Measurements from ENCODE around the gene SLC27A5. TPM values are rescaled to one million over a fixed set of nuclear protein-coding genes. Genes with fewer than 3 reads are reported as not detected.
A peak's percentile ranks its signal among the peaks of the same experiment; 100 is the strongest.

SLC27A5 gene
- total and polyA plus RNA-seq, 2 experiments from 2014 or later: 16.2 to 35.5 TPM

GRCh38 chr19:58477130-58477529 is 34.7 kb downstream of the SLC27A5 start:
- Mint-ChIP-seq H3K27me3 (ENCODE audit: insufficient read depth, low read depth, poor library complexity) (peaks cover 25% of the 10 kb centered on the region), H3K36me3 (ENCODE audit: low read depth) (peaks cover 8% of the 10 kb centered on the region), H3K4me3 (peak overlapping the region; percentile 93), H3K9me3 (no peaks in the 10 kb centered on the region; the same call in 2 of the 3 replicates), H3K27ac (peak overlapping the region; percentile 85), H3K4me1 (peaks cover 10% of the 10 kb centered on the region)
- no peaks in the 10 kb centered on the region for H3K27me3 ChIP-seq (ENCODE audit: insufficient read depth)
- H3K27ac ChIP-seq (ENCODE audit: low read depth): no peak overlapping the region
- H3K4me1 ChIP-seq (ENCODE audit: insufficient read depth): peaks cover 4% of the 10 kb centered on the region; the same call in 1 of the 2 replicates
- no peaks in the 10 kb centered on the region for H3K79me2 ChIP-seq (replicated peaks; ENCODE audit: insufficient read depth)
- H3K4me3 ChIP-seq: peak overlapping the region; percentile 82
- no peaks in the 10 kb centered on the region for H3K36me3 ChIP-seq (ENCODE audit: insufficient read depth)
- H3F3A ChIP-seq (replicated peaks; ENCODE audit: low read depth): peaks cover 13% of the 10 kb centered on the region
- no peaks in the 10 kb centered on the region for H3K9me2 ChIP-seq (ENCODE audit: insufficient read depth)
- TF ChIP-seq JUNB (IDR thresholded peaks at IDR 0.05; ENCODE audit: unreplicated experiment) (no peak), EZH2 (IDR thresholded peaks at IDR 0.05; ENCODE audit: low read depth, unreplicated experiment) (no peak), ZNF462 (CRISPR knock-in tag; IDR thresholded peaks at IDR 0.05) (no peak), CREB1 (CRISPR knock-in tag; IDR thresholded peaks at IDR 0.05; ENCODE audit: low read depth) (no peak), EZH2phosphoT487 (IDR thresholded peaks at IDR 0.05; ENCODE audit: unreplicated experiment) (no peak), NANOG (IDR thresholded peaks at IDR 0.05; ENCODE audit: borderline replicate concordance) (no peak), ZNF114 (CRISPR knock-in tag; IDR thresholded peaks at IDR 0.05) (no peak), ZNF331 (CRISPR knock-in tag; IDR thresholded peaks at IDR 0.05; ENCODE audit: low read depth) (no peak)
- no peak for DNase-seq (ENCODE audit: low spot score)
- H3K4me2 ChIP-seq: peak overlapping the region; percentile 94
- ATAC-seq: no peak
- H2AFZ ChIP-seq: no peak overlapping the region
- no peaks in the 10 kb centered on the region; the same call in 1 of the 2 replicates for H4K20me1 ChIP-seq (replicated peaks; ENCODE audit: insufficient read depth)

All from GM23338 (cell line).